GM12873 (cell line): ENCODE results near the gene AFAP1.

Source experiments
- TF ChIP-seq, protein P1 (sequence below): IDR thresholded peaks from 2 replicates; pipeline ENCODE4 v1.5.1; 2012; ENCODE audit warnings: low read depth, mild to moderate bottlenecking, moderate library complexity, low read length, control low read depth; ENCODE audit not compliant: insufficient read depth; ENCODE audit errors: missing control alignments

AFAP1 gene

GRCh38 chr4:7812231-7812857 is 127.3 kb downstream of the AFAP1 start:
- TF ChIP-seq, protein P1, sequence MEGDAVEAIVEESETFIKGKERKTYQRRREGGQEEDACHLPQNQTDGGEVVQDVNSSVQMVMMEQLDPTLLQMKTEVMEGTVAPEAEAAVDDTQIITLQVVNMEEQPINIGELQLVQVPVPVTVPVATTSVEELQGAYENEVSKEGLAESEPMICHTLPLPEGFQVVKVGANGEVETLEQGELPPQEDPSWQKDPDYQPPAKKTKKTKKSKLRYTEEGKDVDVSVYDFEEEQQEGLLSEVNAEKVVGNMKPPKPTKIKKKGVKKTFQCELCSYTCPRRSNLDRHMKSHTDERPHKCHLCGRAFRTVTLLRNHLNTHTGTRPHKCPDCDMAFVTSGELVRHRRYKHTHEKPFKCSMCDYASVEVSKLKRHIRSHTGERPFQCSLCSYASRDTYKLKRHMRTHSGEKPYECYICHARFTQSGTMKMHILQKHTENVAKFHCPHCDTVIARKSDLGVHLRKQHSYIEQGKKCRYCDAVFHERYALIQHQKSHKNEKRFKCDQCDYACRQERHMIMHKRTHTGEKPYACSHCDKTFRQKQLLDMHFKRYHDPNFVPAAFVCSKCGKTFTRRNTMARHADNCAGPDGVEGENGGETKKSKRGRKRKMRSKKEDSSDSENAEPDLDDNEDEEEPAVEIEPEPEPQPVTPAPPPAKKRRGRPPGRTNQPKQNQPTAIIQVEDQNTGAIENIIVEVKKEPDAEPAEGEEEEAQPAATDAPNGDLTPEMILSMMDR, result no peak

GRCh38 chr4:7811536-7812191 is 128.0 kb downstream of the AFAP1 start:
- TF ChIP-seq, protein P1, result no peak

DNA sequence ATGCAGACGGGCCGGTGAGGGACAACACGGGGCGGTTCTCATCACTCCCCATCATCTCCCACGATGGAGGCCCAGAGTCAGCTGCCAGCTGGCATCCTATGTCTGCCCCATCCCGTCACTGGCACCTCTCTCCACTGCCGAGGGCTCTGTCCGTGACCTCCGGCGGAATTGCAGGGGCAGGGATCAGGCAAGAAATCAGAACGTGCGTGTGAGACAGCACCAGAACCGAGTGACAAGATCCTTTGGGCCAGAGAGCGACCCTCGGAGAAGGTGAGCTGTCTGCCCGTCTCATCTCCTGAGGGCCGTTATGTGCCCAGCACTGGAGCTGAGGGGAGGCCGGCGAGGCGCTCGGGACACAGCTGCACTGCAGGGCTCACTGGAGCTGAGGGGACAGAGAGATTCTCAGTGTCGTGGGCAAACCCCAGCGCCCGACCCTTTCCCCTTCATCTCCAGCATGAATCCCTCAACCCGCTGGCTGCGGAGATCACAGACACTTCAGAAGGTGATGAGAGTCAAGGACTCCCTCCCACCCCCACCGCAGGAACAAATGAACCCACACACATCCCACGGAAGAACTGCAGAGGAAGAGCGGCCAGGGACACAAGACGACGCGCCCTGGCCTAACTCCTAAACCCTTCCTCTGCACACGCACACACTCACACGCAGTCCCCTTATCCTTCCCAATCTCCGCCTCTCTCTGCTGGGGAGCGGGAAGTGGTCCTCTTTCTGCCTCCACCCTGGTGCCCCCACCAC is 128.7 kb downstream of the AFAP1 start:
- TF ChIP-seq, protein P1, result no peak

- TF ChIP-seq, protein P1, result no peak
Measured at GRCh38 chr4:7808752-7809151, 130.9 kb downstream of the AFAP1 start.

GRCh38 chr4:7808181-7808580 is 131.5 kb downstream of the AFAP1 start:
- TF ChIP-seq, protein P1, result no peak

DNA sequence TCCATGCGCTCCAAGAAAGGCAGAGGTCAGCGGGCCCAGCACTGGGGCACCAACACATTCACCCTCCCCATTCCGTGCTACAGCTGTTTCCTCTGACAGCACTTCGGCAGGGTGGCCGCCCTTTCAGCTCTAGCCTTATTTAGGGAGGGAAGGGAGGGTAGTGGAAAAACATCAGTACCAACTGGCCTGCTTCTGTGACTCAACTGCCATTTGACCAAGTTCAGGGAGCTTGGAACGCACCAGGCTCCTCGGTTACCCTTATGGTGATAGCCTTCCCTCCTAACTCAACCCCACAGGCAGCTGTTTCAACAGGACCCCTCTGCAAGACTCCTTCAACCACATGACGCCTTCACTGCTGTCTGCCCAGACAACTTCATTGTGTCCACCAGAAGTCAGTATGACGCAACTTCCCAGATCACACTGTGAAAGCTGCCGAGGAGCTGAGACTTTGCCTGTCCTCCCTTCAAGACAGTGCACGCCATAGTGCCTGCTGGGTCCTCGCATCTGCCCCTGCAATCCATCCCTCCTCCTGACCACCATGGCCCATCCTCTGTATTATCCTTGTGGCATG is 132.2 kb downstream of the AFAP1 start:
- TF ChIP-seq, protein P1, result no peak

DNA sequence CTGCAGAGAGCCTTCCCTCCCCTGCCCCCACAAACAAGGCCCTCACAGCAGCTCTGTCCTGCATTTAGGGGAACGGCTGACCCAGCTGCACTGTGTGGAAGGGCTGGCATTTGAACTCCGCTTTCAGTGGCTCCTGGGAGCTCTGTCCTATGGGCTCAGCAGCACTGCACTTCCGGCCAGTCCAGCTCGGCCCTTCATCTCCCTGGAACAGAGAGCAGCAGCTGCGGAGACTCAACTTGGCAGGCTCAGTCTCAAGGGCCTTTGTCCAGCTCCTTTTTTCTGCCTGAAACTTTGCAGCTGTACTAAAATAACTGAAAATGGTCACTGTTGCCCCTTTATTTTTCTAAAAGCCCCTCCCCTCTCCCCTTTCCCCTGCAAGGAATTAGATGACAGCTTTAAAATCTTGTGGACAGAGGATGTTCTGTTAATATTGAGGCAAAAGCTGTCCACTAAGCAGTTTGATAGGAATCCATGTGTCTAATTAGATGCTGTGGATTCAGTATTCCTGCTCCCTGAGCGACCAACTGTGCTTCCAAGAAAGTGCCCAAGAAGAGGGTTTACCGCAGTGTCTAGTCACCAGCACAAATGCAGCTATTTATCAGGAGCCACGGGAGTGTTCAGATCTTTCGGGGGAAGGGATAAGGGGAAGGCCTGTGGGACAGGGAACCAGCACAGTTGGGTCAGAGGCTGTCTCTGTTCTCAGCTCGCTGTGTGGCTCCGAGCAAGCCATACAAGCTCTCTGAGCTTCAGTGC is 133.1 kb downstream of the AFAP1 start:
- TF ChIP-seq, protein P1, result no peak
